Kasumi-1 (cell line): Measurements from ENCODE around the gene EMP3.
"Not testable (repeated sequence)": the region's sequence is repeated elsewhere in the genome, so short reads cannot be mapped to it uniquely, and the experiment has no call there.

ENCODE experiments used
- DNase-seq, 2 experiments: peaks; one replicate each; lab custom pipeline; 2025; lab: John Stamatoyannopoulos, UW

Gene EMP3, protein sequence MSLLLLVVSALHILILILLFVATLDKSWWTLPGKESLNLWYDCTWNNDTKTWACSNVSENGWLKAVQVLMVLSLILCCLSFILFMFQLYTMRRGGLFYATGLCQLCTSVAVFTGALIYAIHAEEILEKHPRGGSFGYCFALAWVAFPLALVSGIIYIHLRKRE

DNA sequence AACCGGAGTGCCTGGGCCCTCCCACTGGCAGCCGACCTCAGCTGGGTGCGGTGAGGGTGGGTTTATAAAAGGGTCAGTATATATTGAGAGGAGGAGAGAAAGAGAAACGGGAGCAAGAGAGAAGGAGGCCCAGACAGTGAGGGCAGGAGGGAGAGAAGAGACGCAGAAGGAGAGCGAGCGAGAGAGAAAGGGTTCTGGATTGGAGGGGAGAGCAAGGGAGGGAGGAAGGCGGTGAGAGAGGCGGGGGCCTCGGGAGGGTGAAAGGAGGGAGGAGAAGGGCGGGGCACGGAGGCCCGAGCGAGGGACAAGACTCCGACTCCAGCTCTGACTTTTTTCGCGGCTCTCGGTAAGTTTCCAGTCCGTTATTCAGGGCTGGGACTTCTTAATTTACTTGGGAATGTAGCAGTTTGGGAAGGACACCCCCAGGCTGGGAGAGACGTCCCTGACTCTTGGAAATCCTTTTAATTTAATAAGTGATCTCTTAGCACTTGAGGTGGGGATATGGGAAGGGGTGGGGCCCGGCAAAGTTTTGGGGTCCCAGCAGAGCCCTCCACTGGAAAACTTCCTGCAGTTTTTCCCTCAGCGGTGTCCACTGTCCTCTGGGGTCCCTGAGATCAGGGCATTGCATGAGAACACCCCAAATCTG lies at the start of gene EMP3:
Gene EMP3 (plus strand): TSS at position 288 of the 646 bp plus-strand sequence. CDS start 1,293 bp downstream, outside the sequence.
- DNase-seq: peak; percentile 83 to 93

DNA sequence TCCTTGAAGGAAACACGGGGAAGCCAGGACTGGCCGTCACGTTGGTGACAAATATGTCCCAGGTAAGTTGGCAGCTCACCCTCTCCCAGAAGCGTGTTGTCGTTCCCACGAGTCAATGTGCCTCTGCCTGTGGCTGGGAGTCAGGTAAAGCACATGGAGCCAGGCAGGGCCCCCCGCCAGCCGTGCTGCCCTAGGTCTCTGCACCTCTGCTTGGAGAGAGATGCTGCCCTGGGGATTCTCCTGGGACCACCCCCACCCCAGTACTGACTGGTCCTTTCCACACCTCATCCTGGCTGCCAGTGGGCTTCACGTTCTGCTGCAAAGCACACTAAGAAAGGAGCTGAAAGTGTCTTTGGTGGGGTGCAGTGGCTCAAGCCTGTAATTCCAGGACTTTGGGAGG lies 45.6 kb upstream of the EMP3 start:
- DNase-seq: no peak

DNA sequence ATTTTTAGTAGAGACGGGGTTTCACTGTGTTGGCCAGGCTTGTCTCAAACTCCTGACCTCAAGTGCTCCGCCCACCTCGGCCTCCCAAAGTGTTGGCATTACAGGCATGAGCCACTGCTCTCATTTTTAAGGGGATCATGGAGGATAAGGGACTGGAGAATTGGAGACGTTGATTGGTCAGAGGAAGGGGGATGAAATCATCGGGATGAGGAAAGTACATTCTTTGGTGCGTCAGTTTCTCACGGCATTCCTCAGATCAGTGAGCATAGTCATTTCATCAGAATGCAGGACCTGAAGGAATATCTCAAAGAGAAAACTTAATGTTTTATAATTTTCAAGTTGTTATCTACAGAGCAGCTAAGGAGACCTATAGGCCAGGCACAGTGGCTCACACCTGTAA lies 41.4 kb upstream of the EMP3 start:
- no peak for DNase-seq

DNA sequence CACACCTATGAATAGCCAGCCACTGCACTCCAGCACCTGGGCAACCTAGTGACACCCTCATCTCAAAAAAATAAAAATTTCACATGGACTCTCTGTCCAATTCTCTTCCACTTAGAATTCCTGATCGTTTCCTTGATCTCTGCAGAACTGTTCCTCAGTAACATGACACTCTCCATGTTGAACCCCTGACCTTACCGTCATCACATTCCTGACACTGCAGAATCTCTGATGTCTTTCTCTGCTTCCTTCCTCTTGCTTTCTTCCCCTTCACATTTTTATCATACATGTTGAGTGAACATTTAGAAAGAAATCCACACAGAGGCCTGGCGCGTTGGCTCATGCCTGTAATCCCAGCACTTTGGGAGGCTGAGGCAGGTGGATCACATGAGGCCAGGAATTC lies 40.5 kb upstream of the EMP3 start:
- DNase-seq: no peak

DNA sequence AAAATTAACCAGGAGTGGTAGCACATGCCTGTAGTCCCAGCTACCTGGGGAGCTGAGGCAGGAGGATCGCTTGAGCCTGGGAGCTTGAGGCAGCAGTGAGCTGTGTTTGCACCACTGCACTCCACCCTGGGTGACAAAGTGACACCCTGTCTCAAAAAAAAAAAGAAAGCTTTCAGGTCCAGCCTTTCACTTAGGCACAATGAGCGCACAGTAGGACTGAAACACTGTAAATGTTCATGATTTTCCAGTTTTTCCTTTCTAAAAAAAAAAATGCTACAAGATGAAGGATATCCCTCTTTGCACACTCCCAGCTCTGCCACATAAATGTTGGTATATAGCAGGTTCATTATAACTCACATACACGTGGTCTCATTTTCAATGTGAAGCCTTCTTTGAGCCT lies 37.6 kb upstream of the EMP3 start:
- no peak for DNase-seq

DNA sequence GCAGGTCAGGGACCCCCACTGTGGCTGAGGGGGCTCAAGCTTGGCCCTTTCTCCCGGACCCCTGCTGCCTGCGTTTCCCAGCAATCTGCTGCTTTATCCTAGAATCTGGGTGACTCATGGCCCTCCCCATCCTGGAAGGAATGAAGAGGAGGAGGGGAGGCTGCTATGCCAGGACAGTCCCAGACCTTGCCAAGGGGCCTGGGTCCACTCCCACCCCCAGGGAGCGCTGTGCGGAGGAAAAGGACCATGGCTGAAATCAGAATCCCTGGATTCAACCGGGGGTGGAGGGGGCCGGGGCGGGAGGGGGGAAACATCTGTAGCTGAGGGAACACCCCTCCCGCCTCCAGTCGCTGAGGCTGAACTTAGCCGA lies 35.0 kb upstream of the EMP3 start:
- DNase-seq: no peak

DNA sequence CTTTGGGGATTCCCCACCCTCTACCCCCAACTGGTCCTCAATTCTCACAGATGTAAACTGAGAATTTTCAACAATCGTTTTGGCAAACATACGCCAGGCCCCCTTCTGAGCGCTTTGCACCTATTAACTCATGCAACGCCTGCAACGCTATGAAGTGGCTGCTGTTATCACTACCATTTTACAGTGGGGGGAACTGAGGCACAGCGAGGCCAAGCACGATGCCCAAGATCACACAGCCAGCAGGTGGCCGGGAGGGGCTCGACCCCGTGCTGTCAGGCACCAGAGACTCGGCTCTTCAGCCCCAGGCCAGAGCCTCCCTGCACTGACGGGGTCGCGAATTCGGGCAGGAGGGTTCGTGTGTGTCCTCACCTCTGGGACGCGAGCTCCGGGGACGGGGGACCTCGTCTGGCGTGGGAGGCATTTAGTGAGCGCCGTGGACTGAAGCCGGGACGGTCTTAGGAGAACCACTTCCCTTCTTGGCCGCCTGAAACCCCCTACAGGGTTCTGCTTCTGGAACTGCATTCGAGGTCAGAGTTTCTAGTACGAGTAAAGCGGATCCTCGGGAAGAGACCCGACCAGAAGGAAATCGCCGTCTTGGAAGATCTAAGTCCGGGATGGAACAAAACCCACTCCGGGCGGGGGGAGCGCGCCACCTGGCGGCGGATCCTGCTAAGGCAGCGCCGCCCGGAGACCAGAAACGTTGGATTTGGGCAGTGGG lies 34.4 kb upstream of the EMP3 start:
- peak; percentile 41 to 53 for DNase-seq

DNA sequence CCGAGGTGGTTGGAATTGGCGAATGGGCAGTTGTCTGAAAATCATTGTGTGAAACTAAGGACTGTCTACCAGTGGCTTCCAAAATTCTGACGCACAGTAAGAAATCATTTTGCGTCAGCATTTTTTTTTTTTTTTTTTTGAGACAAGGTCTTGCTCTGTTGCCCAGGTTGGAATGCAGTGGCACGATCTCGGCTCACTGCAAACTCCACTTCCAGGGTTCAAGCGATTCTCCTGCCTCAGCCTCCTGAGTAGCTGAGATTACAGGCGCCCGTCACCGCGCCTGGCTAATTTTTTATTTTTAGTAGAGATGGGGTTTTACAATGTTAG lies 33.9 kb upstream of the EMP3 start:
- not testable (repeated sequence) for DNase-seq

DNA sequence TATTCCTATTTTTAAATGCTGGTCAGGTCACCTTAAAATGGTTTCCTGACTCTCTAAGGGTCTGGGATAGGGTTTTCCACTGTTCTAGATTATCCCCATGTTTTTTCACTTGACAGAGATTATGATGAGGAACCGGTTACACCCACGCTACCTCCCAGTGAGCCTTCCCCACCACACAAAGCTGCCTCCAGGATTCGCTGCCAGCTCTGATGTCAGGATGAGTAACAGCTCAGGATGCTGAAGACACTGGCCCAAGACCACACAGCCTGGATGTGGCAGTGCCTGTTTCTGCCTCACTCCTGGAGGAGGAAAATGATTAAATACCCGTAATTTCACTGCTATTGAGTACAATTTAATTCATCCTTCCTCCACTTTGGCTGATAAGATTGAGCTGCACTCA lies 32.6 kb upstream of the EMP3 start:
- DNase-seq: no peak

DNA sequence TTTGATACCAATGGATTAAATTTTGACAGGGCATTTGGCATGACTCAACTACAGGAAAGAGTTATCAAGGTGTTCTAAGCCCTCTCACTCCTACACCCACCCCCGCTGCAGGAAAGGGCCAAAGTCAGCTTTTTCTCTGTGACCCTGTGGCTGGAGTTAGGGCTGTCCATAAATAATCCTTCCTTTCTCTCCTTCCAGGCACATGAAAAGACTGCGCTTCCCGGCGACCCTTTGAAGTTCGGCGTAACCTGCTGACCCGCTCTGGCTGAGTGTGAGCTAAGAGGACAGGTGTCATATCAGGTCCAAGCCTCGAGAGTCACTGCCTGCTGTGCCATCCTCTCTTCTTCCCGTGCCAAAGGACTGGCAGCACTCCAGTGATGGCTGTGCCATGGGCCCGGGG lies 29.9 kb upstream of the EMP3 start:
- DNase-seq: no peak

DNA sequence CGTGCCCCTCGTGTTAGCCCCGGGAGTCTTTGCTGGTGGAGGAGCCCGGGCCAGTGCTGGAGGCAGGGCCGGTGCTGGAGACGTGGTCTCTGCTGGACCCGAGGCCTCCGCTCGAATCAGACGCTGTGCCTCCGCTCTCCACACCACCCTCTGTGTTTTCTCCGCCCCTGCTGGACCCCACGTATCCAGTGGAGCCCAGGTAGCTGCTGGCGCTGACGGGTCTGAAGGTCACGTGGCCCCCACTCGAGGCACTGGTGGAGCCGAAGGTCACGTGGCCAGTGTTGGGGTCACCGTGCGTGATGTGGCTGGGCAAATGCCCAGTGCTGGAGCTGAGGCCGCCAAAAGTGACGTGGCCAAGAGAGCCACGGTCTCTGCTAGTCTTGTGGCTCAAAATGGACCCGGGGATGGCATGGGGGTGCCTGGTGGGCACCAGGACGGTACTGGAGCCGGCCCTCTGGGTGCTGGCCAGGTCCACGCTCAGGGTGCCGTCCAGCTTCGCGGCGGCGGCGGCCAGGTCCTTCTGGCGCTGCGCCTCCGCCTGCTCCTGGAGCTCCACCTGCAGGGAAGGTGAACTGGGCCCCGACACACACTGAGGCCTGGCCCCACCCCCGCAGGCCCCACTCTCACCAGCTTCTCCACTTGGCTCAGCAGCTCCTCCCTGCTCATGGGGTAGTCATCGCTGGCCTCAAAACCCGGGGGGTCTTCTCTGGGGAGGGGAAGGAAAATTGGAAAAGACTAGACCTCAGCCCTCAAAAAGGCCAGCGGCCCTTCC lies 28.2 kb upstream of the EMP3 start:
- no peak for DNase-seq

DNA sequence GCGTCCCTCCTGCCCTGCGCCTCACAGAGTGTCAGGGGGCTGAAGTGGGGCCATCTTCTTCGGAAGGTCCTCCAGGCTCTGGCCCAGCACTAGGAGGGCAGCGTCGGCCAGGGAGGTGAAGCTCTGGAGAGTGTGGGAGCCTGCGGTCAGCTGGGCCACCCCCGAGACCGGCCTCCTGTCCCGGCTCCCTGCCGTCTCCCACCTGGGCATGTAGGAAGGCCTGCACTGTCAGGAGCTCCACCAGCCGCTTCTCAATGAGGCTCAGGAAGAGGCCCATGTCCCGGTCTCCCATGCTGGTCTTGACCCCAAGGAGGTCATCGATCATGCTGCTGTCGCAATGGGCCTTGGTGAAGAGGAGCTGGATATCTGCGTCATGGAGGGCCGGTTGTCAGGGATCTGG lies 27.4 kb upstream of the EMP3 start:
- no peak for DNase-seq

DNA sequence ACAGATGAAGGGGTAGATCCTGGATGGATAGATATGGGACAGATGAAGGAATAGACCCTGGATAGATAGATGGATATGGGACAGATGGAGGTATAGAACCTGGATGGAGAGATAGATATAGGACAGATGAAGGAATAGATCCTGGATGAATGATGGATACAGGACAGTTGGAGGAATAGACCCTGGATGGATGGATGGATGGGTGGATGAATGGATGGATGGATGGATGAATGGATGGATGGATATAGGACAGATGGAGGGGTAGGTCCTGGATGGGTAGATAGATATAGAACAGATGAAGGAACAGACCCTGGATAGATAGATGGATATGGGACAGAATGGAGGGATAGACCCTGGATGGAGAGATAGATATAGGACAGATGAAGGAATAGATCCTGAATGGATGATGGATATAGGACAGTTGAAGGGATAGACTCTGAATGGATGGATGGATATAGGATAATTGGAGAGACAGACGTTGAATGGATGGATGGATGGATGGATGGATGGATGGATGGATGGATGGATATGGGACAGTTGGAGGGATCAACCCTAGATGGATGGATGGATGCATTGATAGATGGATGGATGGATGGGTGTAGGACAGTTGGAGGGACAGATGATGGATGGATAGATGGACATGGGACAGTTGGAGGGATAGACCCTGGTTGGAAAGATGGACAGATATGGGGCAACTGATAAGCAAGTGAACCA lies 23.3 kb upstream of the EMP3 start:
- no peak for DNase-seq

DNA sequence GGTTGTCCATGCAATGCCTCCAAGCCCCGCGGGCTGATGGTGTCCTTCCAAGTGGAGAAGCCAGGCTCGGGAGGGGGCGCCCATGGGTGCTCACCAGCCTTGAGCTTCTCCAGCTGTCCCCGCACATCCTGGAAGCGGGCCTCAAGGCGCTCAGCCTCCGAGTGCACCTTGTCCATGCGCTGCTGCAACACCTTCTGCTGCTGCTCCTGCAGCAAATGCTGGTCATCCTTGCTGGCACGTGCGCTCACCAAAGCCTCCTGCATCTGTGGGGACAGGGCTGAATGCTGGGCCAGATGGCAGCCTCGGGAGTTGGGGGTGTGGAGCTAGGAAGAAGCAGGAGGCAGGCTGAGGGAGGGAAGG lies 22.8 kb upstream of the EMP3 start:
- no peak for DNase-seq

DNA sequence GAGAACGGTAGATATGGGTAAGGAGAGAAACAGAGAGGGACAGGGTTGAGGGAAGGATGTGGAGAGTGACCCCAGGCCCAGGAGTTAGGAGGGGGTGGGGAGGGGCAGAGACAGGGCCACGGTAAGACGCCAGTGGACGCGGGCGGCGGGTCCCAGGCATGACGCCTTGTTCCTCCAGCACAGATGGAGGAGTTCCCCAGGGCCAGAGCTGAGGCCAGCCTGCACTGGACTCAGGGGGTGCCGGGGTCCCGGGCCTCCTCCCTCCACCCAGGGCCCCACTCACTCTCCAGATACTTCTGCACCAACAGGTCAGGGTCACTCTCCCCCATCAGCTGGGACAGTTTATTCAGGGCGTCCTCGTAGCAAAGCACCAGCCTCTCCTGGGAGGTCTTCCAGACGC lies 22.0 kb upstream of the EMP3 start:
- DNase-seq: no peak

DNA sequence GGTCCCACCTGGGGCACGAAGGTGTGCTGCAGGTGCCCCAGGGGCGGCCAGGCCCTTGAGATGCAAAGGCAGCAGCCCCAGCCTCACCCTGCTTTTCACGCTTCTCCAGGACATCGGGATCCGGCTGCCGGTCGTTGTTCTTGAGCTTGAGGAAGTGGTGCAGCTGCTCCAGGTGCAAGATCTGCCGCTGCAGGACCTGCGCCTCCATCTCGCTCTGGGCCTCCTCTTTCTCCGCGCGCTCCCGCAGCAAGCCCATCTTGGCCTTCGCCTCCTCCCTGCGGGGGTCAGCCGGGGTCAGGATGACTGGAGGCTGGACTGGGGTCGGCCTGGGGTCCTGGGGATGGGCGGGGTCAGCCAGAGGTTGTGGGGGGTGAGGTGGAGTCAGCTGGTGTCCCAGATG lies 21.5 kb upstream of the EMP3 start:
- no peak for DNase-seq

DNA sequence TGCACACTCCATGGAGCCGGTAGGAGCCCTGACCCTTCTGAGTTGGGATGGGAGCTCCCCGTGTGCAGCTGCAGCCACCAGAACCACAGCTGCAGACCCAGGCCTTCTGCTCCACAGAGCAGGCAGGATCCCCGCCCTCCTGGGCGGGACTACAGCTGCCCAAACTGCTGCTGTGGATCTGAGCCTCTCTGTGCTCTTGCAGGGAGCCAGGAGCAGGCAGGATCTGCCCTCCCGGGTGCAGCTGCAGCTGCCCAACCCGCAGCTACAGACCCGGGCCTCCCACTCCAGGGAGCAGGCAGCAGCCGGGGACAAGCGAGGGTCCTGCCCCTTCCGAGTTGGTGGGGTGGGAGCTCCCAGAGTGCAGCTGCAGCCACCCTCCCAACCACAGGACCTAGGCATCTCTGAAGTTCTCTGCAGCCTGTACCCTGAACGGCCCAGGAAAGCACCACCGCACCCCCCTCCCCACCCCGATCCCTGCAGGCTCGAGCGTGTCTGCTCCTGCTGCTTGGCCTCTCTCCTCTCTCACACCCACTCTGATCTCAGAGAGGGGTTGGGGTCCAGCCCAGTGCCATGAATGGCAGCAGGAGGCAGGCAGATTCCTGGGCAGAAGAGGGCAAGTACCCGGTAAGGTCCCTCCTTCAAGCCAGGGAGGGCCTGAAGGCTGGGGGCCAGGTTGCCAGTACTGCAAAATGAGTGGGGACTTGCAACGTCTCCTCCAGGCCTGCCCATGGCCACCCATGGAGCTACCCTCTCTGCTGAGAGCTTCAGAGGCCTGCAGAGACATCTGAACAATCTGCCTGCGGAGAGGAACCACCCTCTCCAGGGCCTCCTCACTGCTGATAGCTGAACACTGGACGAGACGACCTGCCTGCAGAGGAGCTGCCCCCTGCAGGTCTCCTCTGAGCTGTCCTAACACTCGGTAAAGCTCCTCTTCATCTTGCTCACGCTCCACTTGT lies 16.4 kb upstream of the EMP3 start:
- peak; percentile 21 to 30 for DNase-seq

DNA sequence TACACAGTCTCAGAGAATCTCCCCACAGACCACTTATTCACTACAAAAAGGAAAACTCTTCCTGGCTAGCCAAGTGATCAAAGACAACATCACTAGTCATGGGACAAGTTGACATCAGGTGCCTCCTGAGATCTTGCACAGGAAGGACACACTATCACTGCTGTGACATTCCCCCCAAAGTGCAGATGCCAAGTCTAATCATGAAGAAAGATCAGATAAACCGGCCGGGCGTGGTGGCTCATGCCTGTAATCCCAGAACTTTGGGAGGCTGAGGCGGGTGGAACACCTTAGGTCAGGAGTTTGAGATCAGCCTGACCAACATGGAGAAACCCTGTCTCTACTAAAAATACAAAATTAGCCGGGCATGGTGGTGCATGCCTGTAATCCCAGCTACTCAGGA lies 15.6 kb upstream of the EMP3 start:
- DNase-seq: not testable (repeated sequence)

DNA sequence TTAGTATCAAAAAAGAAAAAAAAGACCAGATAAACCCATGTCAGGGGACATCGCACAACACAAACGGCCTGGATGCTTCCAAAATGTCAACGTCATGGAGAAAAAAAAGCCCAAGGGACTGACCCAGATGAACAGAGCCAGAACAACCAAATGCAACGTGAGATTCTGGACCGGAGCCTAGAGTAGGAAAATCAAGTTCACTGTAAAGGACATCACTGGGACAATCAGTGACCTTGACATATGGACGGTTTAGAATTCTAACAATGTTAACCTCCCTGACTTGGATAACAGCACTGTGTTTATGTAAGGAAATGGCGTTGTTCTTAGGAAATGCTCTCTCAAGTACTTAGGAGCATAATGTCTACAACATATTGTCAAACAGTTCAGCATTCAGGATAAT lies 15.1 kb upstream of the EMP3 start:
- DNase-seq: no peak

DNA sequence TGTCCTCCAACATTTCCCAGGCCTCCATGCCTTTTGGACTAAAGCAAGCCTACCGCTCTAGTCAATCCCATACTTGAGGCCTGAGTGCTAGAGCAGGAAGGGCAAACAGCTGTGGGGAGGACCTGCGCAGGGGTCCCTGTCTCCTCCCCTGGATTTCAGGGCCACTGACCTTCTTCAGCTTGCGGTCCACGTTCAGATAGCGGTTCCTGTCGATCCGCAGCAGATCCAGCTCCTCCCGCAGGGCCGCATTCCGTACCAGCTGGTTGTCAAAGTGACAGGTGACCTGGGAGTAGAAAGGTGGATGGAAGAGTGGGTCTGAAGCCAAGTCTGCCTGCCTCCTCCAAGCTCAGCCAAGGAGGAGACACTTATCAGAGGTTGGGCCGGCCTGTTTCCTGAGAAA lies 14.0 kb upstream of the EMP3 start:
- no peak for DNase-seq

DNA sequence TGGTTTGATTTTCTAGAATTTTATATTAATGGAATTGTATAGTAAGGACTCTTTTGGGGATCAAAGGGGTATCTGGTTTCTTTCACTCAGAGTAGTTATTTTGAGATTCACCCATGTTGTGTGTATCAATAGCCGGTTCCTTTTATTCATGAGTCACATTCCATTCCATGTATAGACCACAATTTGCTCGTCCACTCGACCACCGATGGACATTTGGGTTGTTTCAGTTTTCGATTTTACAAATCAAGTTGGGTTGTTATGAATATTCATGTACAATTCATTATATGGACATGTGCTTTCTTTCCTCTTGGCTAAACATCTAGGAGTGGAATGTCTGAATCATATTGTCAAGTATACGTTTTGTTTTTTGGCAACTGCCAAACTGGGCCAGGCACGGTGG lies 9.6 kb upstream of the EMP3 start:
- no peak for DNase-seq

DNA sequence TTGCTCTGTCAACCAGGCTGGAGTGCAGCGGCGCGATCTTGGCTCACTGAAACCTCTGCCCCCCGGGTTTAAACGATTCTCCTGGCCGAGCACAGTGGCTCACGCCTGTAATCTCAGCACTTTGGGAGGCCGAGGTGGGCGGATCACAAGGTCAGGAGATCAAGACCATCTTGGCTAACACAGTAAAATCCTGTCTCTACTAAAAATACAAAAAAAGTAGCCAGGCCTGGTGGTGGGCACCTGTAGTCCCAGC lies 7.7 kb upstream of the EMP3 start:
- DNase-seq: not testable (repeated sequence)
